Stimulated activated CD8-positive, alpha-beta memory T cell treated with anti-CD3 and anti-CD28 coated beads, Interleukin-4, amount 100 ng/mL, for 1 hour (primary cell): ENCODE results near the gene SCRN2.

ENCODE experiments used
- DNase-seq, 2 donors: peaks; one replicate each; pipeline ENCODE4 v3.0.0-alpha.2; 2020; ENCODE audit warnings: low read depth in 2 of 2, low spot score in 1 of 2

SCRN2 gene

DNA sequence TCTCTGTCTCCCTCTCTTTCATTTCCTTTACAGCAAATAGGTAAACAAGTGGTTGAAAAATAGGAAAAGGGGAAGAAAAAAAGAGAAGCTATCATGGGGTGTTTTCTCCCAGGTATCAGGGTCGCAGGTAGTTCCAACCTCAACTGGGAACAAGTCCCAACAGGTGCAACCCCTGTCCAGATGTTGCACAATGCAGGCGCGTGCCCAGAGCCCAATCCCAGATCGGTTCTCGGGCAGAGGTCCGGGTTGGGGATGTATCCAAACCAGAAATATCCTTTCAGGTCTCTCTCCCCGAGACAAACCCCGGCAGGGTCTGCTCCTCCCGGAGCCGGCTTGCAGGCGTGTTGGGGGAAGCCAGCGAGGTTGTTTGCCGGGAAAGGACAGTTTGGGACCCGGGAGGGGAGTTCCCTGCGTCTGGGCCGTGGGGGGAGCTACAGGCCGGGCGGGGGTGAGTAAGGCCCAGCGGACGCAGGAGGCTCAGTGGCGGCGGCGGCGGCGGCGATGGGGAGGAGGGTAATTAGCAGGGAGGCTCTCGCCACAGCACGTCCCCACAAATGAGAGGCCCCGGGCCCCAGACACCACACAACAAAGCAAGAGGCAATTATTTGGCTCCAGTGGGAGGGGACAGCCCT is 31.1 kb upstream of the SCRN2 start:
- no peak for DNase-seq

DNA sequence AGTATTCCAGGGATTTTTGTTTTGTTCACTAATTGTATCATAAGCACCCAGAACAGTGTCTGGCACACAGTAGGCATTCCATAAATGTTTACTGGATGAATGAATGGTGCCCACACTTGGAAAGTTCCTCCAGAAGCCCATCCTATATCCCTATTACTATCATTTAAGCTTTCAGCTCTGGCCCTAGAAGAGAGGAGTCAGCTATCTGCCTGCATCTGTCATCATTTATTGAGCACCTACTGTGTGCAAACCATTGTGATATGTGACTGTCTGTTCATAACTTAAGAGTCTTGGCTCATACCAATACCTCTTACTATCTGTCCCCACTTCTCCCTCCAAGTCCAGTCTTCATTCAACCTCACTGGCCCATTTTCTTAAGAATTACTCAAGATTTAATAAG is 30.0 kb upstream of the SCRN2 start:
- no peak for DNase-seq

DNA sequence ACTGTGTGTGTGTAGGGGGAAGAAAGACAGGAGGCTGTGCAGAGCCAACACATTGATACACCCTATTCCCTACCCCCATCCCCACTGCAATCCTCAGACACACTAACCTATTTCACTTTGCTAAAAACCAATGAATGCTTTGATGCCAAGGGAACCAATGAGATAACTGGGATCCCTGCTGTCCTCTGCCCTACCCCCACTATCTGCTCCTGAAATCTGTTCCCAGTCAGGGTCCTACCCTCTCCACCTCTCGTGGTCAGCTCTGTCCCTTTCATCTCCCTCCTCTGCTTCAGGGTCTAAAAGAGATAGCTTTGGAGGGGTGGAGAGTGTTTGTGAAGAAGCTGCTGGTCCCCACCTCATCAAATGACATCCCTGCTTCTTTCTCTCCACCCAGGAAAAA is 29.0 kb upstream of the SCRN2 start:
- no peak for DNase-seq

DNA sequence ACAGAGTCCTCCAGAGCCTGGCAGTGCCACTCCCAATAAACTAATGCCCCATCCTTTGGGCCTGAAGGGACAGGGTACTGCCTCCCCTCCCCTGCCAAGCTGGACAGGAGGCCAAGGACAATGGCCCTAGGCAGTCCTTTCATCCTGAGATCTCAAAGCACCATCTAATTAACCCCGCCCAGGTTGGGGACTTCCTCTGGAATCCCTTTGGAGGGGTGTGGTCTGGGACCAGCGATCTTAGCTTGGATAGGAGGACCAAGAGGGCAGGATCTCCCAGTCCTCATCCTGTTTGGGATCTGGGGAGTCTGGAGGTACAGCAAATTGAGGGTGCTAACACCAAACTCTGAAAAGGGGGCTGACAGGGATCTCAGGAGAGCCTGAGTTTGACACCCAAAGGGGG is 28.0 kb upstream of the SCRN2 start:
- no peak for DNase-seq

DNA sequence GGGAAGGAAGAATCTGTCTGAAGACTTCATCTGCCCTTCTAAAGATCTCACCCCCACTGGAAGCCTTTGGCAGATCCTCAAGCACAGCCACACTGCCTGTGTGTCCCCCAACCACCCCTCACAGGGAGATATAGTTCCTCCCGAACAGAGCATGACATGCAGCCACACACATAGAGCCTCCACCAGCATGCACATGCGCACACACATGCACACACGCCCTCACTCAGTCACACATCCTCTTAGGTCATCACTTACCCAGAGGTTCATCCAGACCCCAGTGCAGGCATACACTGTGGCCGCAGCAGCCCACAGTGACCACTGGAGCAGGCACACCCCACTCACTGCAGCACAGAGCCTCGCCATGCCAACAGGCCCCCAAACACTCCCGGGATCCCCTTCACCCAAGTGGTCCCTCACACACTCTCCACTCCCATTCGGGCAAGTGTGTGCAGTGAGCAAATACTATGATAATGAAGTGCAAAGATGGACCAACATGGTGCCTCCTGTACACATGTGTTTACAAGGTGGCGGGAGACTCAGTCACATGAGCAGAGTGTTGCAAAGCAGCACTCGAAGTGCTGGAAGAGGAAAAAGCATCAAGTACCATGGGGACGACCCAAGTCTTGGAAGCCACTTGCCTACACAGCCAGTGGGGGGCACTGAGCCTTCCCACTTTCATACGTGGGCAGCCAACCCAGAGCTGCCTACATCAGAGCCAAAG is 26.9 kb upstream of the SCRN2 start:
- DNase-seq, result no peak

DNA sequence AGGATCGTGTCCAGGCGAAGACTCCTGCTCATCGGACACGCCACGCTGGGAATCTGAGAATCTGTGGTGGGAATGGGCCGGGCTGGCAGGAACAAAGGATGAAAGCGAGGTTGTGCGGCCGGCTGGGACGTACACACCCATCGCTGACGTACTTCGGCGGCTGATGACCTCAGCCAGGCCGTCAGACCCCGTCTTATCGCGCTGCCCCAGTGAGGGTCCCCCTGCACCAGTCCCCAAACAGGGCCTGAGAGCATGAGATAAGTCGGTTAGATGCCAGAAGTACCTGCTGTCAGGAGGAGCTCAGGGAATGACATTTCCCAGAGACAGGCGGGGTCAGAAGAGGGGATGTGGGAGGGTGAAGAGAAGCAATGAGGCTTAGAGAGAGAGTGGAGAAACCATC is 25.9 kb upstream of the SCRN2 start:
- no peak for DNase-seq

DNA sequence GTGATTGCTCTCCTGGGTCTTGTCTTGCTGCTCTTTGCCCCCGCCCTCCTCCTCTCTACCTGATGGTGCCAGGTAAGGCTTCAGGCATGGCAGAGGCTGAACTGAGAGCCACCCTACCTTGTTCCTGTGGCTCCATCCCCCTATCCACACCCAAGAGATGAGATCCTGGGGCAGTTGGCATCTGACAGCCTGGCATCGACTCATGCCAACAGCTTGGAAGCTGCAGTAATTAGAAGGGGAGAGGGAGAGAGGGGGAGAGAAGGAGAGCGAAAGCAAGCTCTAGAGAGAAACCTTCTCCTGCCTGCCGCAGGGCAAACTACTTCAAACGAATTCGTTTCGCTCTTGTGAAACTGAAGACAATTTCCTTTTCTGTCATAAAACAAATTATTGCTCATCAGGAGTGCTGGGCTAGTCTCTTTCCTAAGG is 23.7 kb upstream of the SCRN2 start:
- no peak for DNase-seq

DNA sequence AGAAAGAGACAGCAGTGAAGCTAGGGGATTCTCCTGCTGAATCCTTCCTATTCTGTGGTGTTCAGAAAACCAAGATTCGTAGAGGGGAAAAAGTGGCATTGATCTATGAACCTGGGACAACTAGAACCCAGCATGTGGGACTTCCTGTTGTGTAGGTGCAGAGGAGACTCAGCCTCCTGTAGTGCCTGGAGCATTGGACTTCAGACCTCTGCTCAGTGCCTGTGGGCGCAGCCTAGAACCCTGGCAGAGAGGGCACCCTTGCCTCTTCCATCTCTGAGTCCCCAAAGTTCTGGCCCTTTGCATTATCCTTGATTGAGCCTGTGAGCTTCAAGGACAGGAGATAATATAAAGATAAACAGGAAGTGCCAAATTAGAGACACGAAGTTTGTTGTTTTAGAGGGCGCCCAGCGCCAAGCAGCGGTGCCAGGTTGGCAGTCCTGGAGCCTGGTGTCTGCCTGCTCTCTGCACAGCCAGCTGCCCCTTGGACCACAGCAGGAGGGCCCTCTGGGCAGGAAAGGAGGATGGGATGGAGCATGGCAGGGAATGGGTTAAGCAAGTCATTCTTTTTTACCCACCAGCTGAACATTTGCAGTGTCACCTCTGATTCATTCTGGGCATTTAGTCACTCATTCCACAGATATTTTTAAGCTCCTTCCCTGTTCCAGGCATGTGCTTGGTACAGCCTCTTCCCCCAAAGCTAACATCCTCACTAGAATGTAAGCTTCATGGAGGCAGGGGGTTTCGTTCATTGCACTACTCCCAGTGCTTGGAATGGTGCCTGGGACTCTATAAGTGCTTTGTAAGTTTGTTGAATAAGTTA is 21.8 kb upstream of the SCRN2 start:
- DNase-seq, result no peak

DNA sequence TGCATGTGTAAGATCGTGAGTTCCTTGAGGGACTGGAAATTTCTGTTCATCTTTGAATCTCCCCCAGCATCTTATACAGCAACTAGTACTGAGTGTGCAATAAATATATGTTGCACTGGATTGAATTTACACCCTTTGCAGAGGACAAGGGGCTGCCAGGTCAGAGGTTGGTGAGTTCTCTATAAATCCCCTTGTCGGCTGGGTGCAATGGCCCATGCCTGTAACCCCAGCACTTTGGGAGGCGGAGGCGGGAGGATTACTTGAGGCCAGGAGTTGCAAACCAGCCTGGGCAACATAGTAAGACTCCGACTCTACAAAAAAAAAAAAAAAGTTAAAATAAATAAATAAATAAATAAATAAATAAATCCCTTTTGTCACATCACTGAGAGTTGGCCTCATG is 19.3 kb upstream of the SCRN2 start:
- DNase-seq, result no peak

DNA sequence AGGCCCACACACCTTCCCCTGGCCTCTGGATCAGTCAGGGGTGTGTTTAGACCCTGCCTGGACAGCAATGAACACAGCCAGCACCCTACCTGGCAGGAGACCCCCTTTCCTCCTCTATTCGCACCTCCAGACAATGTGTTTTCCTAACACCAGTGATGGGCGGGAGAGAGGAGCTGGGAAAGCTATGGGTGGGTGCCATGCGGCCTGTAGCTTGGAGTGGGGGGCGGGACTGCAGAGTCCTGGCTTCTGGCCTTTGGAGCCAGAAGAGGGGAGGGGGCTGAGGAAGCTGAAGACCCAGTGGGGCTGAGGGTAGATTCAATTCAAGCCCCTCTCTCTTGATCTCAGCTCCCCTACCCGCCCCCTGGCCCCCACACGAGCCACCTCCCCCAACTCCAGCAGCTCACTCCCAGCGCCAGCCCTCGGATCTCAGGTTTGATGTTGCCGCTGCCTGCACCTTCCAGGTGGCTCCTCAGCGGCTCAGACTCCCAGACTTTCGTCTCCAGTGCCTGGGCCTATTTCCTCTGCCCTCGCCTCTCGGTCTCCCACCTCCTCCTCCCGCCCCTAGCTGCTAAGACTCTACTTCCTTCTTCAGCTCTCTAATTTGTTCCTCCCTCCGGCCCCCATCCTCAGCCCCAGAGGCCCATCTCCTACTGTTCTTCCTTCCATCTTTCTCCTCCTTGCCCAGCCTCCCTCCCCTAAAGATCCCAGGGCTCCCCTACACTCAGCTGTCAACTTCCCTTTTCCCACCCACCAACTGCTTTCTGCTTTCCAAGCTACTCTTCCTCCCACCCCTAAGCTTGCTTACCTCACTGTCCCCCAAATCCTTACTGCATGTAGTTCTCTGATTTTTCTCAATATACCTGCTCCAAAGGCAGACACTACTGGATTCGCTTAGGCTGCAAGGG is 16.7 kb upstream of the SCRN2 start:
- no peak for DNase-seq

DNA sequence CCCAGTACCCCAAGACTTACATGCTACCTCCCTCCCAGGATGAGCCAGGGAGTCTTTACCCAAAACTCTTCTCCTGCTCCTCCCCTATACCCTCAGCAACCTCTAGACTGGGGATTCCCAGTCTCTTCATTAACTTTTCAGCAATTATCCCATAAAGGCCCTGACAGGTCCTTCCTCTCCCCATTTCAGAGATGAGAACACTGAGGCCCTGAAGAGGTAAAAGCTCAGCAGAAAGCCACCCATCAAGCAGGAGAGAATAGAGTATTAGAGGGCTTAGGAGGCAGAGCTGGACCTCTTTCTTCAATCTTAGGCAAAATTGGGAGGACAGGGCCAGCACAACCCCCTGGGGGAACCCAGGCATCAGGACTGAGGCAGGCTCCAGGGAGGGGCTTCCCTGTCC is 15.8 kb upstream of the SCRN2 start:
- no peak for DNase-seq

DNA sequence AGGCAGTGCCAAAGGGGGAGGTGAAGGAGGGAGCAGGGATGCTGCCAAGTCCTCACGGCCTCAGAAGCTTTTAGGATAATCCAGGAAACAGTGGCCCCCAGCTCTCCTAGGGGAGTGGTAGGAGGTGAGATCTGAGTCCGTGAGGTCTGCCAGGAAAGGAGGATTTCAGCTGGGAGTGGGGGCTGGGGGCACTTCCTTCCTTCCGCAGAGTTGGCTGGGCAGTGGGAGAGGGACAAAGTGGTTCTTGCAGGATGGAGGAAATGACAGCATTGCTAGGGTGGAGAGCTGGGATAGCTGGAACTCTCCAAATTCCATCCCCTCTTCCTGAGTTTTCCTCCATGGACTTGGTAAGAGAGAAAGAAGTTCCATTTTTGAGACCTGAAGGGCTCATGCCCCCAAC is 14.7 kb upstream of the SCRN2 start:
- no peak for DNase-seq

DNA sequence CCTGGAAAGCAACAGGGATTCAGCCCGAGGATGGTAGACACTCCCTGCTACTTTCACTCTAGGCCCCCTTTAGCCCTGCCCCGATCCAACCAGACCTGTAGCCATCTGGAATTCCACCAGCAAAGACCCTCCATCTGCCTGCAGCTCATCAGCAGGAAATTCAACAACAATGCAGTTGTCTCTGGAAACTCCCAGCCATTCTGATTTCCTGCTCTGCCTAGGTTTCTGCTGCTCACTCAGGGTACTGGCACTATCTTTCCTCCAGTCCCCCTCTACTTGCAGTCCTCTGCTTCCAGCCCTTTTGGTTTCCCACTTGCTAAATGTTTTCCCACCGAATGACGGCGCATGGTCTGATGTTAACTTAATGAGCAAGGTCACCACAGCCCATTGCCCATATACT is 12.5 kb upstream of the SCRN2 start:
- no peak for DNase-seq

DNA sequence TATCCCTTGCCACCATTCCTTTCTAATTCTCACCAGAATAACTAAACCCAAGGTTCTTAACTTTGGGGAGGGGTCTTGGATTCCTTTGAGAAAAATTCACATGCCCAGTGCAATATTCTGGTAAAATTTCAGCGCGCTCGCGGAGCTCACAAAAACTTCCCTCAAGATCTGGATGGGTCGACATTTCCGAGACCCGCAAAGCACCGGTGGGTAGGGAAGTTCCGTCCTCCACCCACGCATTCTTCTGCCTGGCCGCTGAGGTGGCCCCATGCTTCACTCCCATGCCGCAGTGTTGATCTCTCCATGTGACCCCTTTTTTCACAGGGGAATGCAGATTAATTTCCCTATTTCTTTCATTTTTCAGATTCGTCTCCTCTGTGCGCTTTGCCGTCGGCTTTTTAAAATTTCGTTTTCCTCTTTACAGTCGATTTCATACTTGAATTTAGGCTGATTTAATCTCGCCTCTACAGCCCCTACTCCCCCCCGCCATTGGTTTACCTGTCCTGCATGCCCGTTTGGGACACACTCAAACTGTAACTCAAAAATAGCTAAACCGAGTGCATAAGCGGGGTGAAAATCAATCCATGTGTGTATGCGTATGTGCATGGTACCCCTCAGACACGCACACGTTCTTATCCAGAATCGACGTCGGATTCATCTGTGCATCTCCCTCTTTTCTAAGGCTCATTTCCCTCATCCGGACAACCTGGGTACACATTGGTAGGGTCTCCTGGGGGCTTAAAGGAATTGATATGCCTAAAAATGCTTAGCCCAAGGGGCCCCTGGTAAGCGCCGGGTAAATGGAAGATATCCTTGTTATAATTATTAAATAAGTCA is 11.3 kb upstream of the SCRN2 start:
- no peak for DNase-seq

DNA sequence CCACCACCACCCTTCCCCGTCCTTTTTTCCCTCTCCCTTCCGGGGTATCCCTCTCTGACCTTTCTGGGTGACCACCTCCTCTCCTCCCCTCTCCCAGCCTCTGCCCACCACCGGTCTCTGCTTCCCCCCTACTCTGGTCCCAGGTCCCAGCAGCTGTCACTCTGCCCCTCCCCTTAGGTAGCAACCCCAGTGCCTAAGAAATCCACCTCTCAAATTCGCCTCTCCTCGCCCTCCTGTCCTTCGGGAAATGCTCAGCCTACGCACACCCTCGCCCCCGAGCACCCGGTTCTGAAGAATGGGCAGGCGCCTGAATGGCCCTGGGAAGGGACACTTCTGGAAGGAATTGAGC is 10.7 kb upstream of the SCRN2 start:
- no peak for DNase-seq

DNA sequence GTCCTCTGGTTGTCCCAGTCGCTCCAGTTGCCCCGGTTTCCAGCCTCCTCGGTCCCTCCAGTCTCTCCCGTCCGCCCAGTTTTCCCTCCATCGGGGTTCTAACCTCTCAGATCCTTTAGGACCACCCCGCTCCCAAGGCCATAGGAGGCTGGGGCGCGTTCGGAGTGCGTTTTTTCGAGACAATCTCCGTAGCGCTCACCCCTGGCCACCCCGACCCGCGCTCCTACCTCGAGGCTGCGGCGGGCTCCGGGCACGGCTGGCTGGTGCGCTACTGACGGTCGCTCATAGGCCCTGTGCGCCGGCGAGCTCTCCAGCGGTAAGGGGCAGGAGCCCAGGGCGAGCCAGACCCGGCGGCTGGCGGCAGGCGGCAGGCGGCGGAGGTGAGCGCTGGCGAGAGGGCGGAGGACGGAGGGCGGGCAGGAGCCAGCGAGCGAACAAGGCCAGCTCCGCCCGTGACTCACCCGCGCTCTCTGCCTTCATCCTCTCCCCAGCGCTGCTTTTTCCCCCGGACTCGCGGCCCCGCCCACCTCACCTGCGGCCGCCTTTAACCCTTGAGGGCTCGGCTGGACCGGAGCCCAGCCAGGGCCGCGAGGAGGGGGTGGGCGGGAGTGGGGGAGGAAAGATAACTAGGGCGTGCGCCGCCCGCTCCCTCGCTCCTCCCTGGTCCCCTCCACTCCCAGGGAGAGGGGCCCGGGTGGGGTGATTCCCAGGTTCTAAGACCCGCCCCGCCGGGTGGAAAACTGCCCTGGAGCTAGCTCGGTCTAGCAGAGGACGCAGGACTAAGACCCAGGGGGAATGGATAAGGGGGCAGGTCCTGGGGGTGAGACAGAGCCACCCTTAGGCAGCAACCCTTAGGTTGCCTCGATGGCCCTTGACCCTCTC is 9.9 kb upstream of the SCRN2 start, which contains the start of gene SP6:
TSS of gene SP6 (minus strand) at position 472 of the 882 bp plus-strand sequence. CDS start 2,734 bp downstream, outside the sequence.
- DNase-seq, result peak in 1 of 2 donors; percentile 44

DNA sequence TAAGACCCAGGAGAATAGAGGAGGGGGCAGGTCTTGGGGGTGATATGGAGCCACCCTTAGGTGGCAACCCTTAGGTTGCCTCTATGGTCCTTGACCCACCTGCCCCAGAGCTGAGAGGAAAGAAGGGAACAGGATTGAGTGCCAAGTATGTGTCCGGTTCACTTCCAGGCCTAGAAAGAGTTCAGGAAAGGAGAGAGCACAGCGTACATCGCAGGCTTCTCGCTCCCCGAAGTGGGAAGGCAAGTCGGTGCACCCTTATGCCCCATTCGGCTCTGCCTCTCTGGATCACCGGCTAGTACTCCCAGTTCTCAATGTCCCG is 9.3 kb upstream of the SCRN2 start:
- DNase-seq, result no peak

DNA sequence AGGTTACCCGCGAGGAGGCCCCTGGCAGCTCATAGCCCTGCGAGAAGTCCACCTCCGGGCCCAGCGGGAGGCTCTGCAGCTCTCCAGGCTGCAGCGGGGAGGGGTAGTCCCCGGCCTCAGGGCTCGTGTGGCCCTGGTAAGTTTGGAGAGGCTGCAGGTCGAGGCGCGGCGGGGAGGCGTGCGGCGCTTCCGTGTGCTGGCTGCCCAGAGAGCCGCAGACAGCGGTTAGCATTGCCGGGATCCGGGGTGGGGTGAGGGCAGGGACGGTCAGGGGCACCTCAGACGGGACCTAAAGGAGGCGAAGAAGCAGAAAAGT is 7.1 kb upstream of the SCRN2 start:
- DNase-seq, result no peak

DNA sequence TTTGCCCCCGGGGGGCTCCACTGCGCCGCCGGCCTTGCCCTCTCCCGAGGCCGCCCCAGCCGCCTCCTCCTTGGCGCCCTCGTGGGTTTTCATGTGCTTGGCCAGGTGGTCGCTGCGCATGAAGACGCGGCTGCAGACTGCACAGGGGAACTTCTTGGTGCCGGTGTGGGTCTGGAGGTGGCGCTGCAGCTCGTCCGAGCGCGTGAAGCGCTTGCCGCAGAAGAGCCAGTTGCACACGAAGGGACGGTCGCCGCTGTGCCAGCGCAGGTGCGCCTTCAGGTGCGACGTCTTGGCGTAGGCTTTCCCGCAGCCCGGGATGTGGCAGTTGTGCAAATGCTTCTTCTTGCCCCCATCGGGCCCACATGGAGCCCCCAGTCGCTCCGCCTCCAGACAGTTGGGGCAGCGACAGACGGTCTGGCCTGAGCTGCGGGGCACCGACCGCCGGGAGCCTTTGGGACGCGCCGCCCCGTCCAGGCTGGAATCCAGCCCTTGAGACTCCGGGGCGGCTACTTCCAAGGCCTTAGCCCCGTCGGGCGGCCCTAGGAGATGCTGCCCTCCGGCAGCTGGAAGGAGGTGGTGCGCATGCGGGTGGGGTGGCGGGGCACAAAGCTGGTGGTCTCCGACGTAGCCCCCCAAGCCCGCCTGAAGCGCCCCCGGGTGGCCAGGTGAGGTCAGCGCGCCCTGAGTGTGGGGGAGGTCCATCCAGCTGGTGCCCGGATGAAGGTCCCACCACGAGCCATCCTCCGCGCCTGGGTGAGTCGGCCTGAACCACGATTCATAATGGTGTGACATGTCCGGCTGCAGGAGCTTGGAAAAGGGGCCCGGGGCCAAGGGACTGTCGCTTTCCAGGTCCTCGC is 6.5 kb upstream of the SCRN2 start:
- no peak for DNase-seq
